HEK293 (cell line): Measurements from ENCODE around the gene OR2V2.

Source experiments
- CTCF ChIA-PET: fragments of 350-600 bp; formaldehyde crosslinking; extraction: SDS; loops from one replicate; lab custom pipeline; 2021; ENCODE audit warnings: antibody characterized with exemption; lab: Yijun Ruan, JAX
- POLR2A ChIA-PET: fragments of 300-600 bp; formaldehyde crosslinking; extraction: SDS; loops from one replicate; lab custom pipeline; 2020; ENCODE audit warnings: antibody characterized with exemption, inconsistent platforms; lab: Yijun Ruan, JAX
- H3K27ac ChIP-seq: fragments of 200-500 bp; sonication (Bioruptor generic); 2 replicates; pipeline ENCODE4 v1.5.1; 2014; ENCODE audit warnings: low read depth, low read length, control low read depth, inconsistent platforms; ENCODE audit errors: extremely low read depth
- H3K36me3 ChIP-seq, 2 experiments: fragments of 200-500 bp in 1 of 2; sonication (Bioruptor generic) in 1 of 2; 1 replicate in 1 of 2; 2 replicates in 1 of 2; pipeline ENCODE4 v1.5.1; 2014 to 2017; ENCODE audit warnings: inconsistent platforms in 2 of 2, low read length in 2 of 2; ENCODE audit not compliant: control insufficient read depth in 2 of 2, insufficient read depth in 1 of 2
- H3K4me1 ChIP-seq: fragments of 200-500 bp; sonication (Bioruptor generic); 2 replicates; pipeline ENCODE4 v1.5.1; 2014; ENCODE audit warnings: mild to moderate bottlenecking, low read length, inconsistent platforms; ENCODE audit not compliant: control insufficient read depth, insufficient read depth
- H3K4me3 ChIP-seq: 2 replicates; pipeline ENCODE4 v1.5.1; 2011; ENCODE audit warnings: low read depth, mild to moderate bottlenecking, control low read depth, low read length, moderate library complexity
- H3K9me3 ChIP-seq: fragments of 200-500 bp; sonication (Bioruptor generic); 2 replicates; pipeline ENCODE4 v1.5.1; 2014; ENCODE audit warnings: low read depth, low read length, inconsistent platforms; ENCODE audit not compliant: control insufficient read depth, insufficient read depth
- EGR2 ChIP-seq: fragments of 450-650 bp; formaldehyde crosslinking; IDR thresholded peaks from 2 replicates; pipeline ENCODE4 v1.5.1; 2016; ENCODE audit warnings: low read depth, missing biosample characterization, missing genetic modification characterization
- KLF16 ChIP-seq: fragments of 450-650 bp; formaldehyde crosslinking; IDR thresholded peaks from 2 replicates; pipeline ENCODE4 v1.5.1; 2017; ENCODE audit warnings: missing biosample characterization, missing genetic modification characterization
- OSR2 ChIP-seq: fragments of 450-650 bp; formaldehyde crosslinking; IDR thresholded peaks from 2 replicates; pipeline ENCODE4 v1.5.1; 2016; ENCODE audit warnings: missing biosample characterization, missing genetic modification characterization
- YY2 ChIP-seq: fragments of 450-650 bp; formaldehyde crosslinking; IDR thresholded peaks from 2 replicates; pipeline ENCODE4 v1.5.1; 2016; ENCODE audit warnings: missing biosample characterization, missing genetic modification characterization
- ZBTB20 ChIP-seq: fragments of 450-650 bp; formaldehyde crosslinking; IDR thresholded peaks from 2 replicates; pipeline ENCODE4 v1.5.1; 2016; ENCODE audit warnings: missing biosample characterization, missing genetic modification characterization
- ZBTB48 ChIP-seq: fragments of 450-650 bp; formaldehyde crosslinking; IDR thresholded peaks from 2 replicates; pipeline ENCODE4 v1.5.1; 2016; ENCODE audit warnings: missing biosample characterization, missing genetic modification characterization
- ZFHX2 ChIP-seq: fragments of 450-650 bp; formaldehyde crosslinking; conservative IDR thresholded peaks from 2 replicates; pipeline ENCODE4 v1.5.1; 2016; ENCODE audit warnings: missing biosample characterization, missing genetic modification characterization
- ZNF221 ChIP-seq: fragments of 450-650 bp; formaldehyde crosslinking; IDR thresholded peaks from 2 replicates; pipeline ENCODE4 v1.5.1; 2017; ENCODE audit warnings: missing biosample characterization, missing genetic modification characterization, borderline replicate concordance
- ZNF24 ChIP-seq: fragments of 450-650 bp; formaldehyde crosslinking; IDR thresholded peaks from 2 replicates; pipeline ENCODE4 v1.5.1; 2016; ENCODE audit warnings: missing biosample characterization, missing genetic modification characterization
- ZNF514 ChIP-seq: fragments of 450-650 bp; formaldehyde crosslinking; IDR thresholded peaks from 2 replicates; pipeline ENCODE4 v1.5.1; 2016; ENCODE audit warnings: missing biosample characterization, missing genetic modification characterization
- ZNF561 ChIP-seq: fragments of 450-650 bp; IDR thresholded peaks from 2 replicates; pipeline ENCODE4 v1.5.1; 2018; ENCODE audit warnings: missing biosample characterization, missing genetic modification characterization, borderline replicate concordance
- ZNF600 ChIP-seq: fragments of 450-650 bp; formaldehyde crosslinking; IDR thresholded peaks from 2 replicates; pipeline ENCODE4 v1.5.1; 2016; ENCODE audit warnings: missing biosample characterization, missing genetic modification characterization
- ZNF621 ChIP-seq: fragments of 450-650 bp; formaldehyde crosslinking; IDR thresholded peaks from 2 replicates; pipeline ENCODE4 v1.5.1; 2017; ENCODE audit warnings: missing biosample characterization, missing genetic modification characterization
- ZNF664 ChIP-seq: fragments of 450-650 bp; formaldehyde crosslinking; IDR thresholded peaks from 2 replicates; pipeline ENCODE4 v1.5.1; 2016; ENCODE audit warnings: missing biosample characterization, missing genetic modification characterization
- ZNF707 ChIP-seq: fragments of 450-650 bp; formaldehyde crosslinking; IDR thresholded peaks from 2 replicates; pipeline ENCODE4 v1.5.1; 2016; ENCODE audit warnings: missing biosample characterization, missing genetic modification characterization
- ZNF776 ChIP-seq: fragments of 450-650 bp; formaldehyde crosslinking; IDR thresholded peaks from 2 replicates; pipeline ENCODE4 v1.5.0; 2017; ENCODE audit warnings: missing biosample characterization, missing genetic modification characterization, borderline replicate concordance
- ZNF830 ChIP-seq: fragments of 450-650 bp; IDR thresholded peaks from 2 replicates; pipeline ENCODE4 v1.5.0; 2018; ENCODE audit warnings: missing biosample characterization, missing genetic modification characterization, low read depth, mild to moderate bottlenecking, moderate library complexity
- ZSCAN30 ChIP-seq: fragments of 450-650 bp; IDR thresholded peaks from 2 replicates; pipeline ENCODE4 v1.5.1; 2018; ENCODE audit warnings: missing biosample characterization, mild to moderate bottlenecking, missing genetic modification characterization, moderate library complexity
- ZXDB ChIP-seq: fragments of 450-650 bp; formaldehyde crosslinking; IDR thresholded peaks from 2 replicates; pipeline ENCODE4 v1.5.1; 2016; ENCODE audit warnings: missing biosample characterization, missing genetic modification characterization
- TF ChIP-seq, protein P1 (sequence below): fragments of 450-650 bp; formaldehyde crosslinking; IDR thresholded peaks from 2 replicates; pipeline ENCODE4 v1.5.1; 2016; ENCODE audit warnings: missing biosample characterization, missing genetic modification characterization
- TF ChIP-seq, protein P2 (sequence below): fragments of 450-650 bp; formaldehyde crosslinking; IDR thresholded peaks from 2 replicates; pipeline ENCODE4 v1.5.1; 2016; ENCODE audit warnings: missing biosample characterization, missing genetic modification characterization
- TF ChIP-seq, protein P3 (sequence below): IDR thresholded peaks from 2 replicates; pipeline ENCODE4 v1.6.1; 2011; ENCODE audit warnings: mild to moderate bottlenecking, low read depth, low read length, borderline replicate concordance
- TF ChIP-seq, protein P4 (sequence below): fragments of 450-650 bp; formaldehyde crosslinking; conservative IDR thresholded peaks from 2 replicates; pipeline ENCODE4 v1.5.1; 2016; ENCODE audit warnings: low read depth, missing biosample characterization, missing genetic modification characterization

The OR2V2 gene

DNA sequence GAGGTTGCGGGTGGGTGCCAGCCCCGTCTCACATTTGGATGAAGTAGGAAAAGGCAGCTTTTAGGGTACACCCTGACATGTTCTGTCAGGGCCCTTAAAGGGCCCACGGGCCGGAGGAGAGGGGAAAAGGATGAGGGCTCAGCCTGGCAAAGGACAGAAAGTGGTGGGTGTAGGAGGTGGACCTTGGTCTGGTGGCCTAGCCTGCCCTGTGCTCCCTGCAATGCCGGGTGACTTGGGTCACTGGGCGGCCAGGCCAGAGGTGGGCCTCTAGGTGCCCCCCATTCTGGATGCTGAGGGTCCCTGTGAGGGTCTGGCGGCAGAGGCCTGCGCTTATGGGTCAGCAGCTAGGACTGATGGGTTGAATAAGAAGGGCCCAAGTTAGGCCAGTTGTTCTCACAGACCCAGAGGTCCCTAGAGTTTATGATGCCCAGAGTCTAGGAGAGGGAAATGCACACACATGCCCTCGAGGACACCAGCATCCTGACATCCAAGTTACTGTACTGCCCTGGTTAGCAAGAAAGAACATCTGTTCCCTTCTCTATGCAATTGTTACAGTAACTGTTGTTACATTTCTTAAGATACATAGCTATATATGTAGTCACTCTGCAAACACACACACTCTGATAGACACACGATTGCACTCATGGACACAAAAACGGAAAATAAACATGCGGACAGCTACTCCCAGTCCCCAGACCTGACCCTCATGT is 45.1 kb downstream of the OR2V2 start:
- CTCF ChIA-PET, result interaction anchor here (0.5 to 4.1 kb wide), 6 partner anchors 8 to 24 kb away, joined by 3 to 27 read pairs (median 8); partner anchors contain the start of gene TRIM7

DNA sequence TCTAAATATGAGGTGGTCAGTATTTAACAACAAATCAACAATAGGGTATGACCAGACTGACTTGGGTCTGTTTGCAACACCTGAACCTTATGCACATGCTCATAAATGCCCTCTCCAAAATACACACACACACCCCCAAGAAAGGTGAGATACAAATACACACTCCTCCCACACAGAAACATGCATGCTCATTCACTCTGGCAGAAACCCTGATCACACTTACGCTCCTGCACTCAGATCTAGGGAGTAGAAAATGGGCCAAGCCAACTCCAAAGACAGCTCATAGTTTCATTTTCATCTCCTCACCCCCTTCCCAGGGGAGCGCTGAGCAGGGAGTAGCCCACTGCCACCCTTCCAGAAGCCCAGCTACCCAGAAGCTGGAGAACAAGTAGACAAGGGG is 46.3 kb downstream of the OR2V2 start:
- H3K9me3 ChIP-seq, result no peaks in the 10 kb centered on the region
- CTCF ChIA-PET, result interaction anchor here (0.9 to 1.0 kb wide), 2 partner anchors 25 to 52 kb away, joined by 3 read pairs; no protein-coding TSS in a partner anchor
- H3K4me3 ChIP-seq, result no peak overlapping the region
- no peaks in the 10 kb centered on the region for H3K4me1 ChIP-seq
- TF ChIP-seq, protein P1, sequence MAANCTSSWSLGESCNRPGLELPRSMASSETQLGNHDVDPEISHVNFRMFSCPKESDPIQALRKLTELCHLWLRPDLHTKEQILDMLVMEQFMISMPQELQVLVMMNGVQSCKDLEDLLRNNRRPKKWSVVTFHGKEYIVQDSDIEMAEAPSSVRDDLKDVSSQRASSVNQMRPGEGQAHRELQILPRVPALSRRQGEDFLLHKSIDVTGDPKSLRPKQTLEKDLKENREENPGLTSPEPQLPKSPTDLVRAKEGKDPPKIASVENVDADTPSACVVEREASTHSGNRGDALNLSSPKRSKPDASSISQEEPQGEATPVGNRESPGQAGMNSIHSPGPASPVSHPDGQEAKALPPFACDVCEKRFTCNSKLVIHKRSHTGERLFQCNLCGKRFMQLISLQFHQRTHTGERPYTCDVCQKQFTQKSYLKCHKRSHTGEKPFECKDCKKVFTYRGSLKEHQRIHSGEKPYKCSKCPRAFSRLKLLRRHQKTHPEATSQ (tag by site-specific recombination), result no peak
- no peak for TF ChIP-seq ZNF776 (tag by site-specific recombination)
- no peak for TF ChIP-seq ZNF830
- TF ChIP-seq ZSCAN30 (tag by site-specific recombination), result no peak
- no peak for TF ChIP-seq ZNF707 (tag by site-specific recombination)
- TF ChIP-seq ZNF514, result no peak
- TF ChIP-seq ZNF664 (tag by site-specific recombination), result no peak
- no peak for TF ChIP-seq ZNF621 (tag by site-specific recombination)
- 0 out of 2 replicates have a peak, but pooled peaks have one; percentile 33 for TF ChIP-seq ZFHX2 (tag by site-specific recombination)
- POLR2A ChIA-PET, result interaction anchor here (6.8 kb wide), 1 partner anchor 13 kb away, joined by 86 read pairs; the partner anchor contains the start of gene TRIM7
- no peaks in the 10 kb centered on the region for H3K36me3 ChIP-seq
- no peak overlapping the region for H3K27ac ChIP-seq

More for the DNA sequence above, 45.1 kb downstream of the OR2V2 start:
- Histone ChIP-seq H3K36me3 (no peaks in the 10 kb centered on the region), H3K4me3 (peak overlapping the region; percentile 75), H3K9me3 (no peaks in the 10 kb centered on the region), H3K27ac (peak overlapping the region; percentile 59; the same call in 1 of the 2 replicates), H3K4me1 (no peaks in the 10 kb centered on the region)
- TF ChIP-seq KLF16 (tag by site-specific recombination) (no peak), ZXDB (no peak), YY2 (tag by site-specific recombination) (no peak), ZNF561 (no peak), ZBTB20 (tag by site-specific recombination) (no peak), ZNF600 (no peak), ZNF221 (tag by site-specific recombination) (no peak), ZBTB48 (tag by site-specific recombination) (0 out of 2 replicates have a peak, but pooled peaks have one; percentile 2), ZNF24 (tag by site-specific recombination) (no peak), OSR2 (tag by site-specific recombination) (no peak), EGR2 (tag by site-specific recombination) (0 out of 2 replicates have a peak, but pooled peaks have one; percentile 3)
- TF ChIP-seq, protein P2, sequence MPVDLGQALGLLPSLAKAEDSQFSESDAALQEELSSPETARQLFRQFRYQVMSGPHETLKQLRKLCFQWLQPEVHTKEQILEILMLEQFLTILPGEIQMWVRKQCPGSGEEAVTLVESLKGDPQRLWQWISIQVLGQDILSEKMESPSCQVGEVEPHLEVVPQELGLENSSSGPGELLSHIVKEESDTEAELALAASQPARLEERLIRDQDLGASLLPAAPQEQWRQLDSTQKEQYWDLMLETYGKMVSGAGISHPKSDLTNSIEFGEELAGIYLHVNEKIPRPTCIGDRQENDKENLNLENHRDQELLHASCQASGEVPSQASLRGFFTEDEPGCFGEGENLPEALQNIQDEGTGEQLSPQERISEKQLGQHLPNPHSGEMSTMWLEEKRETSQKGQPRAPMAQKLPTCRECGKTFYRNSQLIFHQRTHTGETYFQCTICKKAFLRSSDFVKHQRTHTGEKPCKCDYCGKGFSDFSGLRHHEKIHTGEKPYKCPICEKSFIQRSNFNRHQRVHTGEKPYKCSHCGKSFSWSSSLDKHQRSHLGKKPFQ (tag by site-specific recombination), result no peak
- TF ChIP-seq, protein P3, sequence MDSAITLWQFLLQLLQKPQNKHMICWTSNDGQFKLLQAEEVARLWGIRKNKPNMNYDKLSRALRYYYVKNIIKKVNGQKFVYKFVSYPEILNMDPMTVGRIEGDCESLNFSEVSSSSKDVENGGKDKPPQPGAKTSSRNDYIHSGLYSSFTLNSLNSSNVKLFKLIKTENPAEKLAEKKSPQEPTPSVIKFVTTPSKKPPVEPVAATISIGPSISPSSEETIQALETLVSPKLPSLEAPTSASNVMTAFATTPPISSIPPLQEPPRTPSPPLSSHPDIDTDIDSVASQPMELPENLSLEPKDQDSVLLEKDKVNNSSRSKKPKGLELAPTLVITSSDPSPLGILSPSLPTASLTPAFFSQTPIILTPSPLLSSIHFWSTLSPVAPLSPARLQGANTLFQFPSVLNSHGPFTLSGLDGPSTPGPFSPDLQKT, result no peak
- TF ChIP-seq, protein P4, sequence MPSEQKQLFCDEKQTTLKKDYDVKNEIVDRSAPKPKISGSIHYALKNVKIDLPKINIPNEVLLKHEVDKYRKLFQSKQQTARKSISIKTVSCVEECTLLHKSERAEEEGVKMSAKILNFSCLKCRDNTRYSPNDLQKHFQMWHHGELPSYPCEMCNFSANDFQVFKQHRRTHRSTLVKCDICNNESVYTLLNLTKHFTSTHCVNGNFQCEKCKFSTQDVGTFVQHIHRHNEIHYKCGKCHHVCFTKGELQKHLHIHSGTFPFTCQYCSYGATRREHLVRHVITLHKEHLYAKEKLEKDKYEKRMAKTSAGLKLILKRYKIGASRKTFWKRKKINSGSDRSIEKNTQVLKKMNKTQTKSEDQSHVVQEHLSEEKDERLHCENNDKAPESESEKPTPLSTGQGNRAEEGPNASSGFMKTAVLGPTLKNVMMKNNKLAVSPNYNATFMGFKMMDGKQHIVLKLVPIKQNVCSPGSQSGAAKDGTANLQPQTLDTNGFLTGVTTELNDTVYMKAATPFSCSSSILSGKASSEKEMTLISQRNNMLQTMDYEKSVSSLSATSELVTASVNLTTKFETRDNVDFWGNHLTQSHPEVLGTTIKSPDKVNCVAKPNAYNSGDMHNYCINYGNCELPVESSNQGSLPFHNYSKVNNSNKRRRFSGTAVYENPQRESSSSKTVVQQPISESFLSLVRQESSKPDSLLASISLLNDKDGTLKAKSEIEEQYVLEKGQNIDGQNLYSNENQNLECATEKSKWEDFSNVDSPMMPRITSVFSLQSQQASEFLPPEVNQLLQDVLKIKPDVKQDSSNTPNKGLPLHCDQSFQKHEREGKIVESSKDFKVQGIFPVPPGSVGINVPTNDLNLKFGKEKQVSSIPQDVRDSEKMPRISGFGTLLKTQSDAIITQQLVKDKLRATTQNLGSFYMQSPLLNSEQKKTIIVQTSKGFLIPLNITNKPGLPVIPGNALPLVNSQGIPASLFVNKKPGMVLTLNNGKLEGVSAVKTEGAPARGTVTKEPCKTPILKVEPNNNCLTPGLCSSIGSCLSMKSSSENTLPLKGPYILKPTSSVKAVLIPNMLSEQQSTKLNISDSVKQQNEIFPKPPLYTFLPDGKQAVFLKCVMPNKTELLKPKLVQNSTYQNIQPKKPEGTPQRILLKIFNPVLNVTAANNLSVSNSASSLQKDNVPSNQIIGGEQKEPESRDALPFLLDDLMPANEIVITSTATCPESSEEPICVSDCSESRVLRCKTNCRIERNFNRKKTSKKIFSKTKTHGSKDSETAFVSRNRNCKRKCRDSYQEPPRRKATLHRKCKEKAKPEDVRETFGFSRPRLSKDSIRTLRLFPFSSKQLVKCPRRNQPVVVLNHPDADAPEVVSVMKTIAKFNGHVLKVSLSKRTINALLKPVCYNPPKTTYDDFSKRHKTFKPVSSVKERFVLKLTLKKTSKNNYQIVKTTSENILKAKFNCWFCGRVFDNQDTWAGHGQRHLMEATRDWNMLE (tag by site-specific recombination), result no peak
- POLR2A ChIA-PET, result interaction anchor here (0.5 to 6.8 kb wide), 14 partner anchors 9 to 72 kb away, joined by 3 to 86 read pairs (median 6); partner anchors contain the start of genes RACK1, TRIM41, TRIM52 and TRIM7
